HG03060 (cell line): ENCODE data around the gene PIAS1.

ENCODE experiments used
- ATAC-seq: cut with Tn5 transposase; IDR thresholded peaks from one replicate; pipeline ENCODE4 v1.9.1; 2021; ENCODE audit warnings: low read depth, moderate number of reproducible peaks; ENCODE audit not compliant: unreplicated experiment

Gene PIAS1

GRCh38 chr15:68061602-68062001 is 7.5 kb downstream of the PIAS1 start:
- ATAC-seq, result no peak

GRCh38 chr15:68062214-68062613 is 8.1 kb downstream of the PIAS1 start:
- ATAC-seq, result no peak

GRCh38 chr15:68062946-68063465 is 8.9 kb downstream of the PIAS1 start:
- ATAC-seq, result no peak

- ATAC-seq, result no peak
Measured at GRCh38 chr15:68063606-68064005, 9.5 kb downstream of the PIAS1 start.

DNA sequence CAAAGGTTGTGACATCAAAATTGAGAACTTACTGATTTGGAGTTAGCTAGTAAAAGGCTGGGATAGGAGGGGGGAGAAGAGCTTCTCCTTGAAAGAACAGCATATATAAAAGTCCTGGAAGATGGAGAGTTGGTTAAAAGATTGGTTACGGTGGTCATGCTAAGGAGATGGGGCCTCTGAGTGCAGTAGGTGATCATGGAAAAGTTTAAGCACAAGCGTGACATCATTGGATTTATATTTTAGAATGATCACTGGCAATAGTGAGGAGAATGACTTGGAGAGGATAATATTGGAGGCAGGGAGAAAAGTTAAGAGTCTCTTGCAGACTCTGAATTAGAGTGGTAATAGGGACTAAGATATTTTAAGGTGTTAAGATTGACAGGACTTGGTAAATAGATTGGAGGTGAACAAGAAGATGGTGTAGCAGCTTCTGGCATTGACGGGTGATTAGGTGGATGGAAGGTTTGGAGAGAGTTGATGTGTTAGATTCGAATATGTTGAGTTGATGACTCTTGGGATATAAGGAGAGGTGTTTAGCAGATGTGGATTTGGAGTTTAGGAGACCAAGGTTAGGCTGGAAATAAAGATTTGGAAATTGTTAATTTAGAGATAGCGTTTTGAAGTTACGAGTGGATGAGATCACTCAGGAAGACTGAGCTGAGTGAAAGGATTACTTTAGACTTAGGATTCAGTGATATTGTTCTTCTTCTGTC is 19.6 kb downstream of the PIAS1 start:
- no peak for ATAC-seq

DNA sequence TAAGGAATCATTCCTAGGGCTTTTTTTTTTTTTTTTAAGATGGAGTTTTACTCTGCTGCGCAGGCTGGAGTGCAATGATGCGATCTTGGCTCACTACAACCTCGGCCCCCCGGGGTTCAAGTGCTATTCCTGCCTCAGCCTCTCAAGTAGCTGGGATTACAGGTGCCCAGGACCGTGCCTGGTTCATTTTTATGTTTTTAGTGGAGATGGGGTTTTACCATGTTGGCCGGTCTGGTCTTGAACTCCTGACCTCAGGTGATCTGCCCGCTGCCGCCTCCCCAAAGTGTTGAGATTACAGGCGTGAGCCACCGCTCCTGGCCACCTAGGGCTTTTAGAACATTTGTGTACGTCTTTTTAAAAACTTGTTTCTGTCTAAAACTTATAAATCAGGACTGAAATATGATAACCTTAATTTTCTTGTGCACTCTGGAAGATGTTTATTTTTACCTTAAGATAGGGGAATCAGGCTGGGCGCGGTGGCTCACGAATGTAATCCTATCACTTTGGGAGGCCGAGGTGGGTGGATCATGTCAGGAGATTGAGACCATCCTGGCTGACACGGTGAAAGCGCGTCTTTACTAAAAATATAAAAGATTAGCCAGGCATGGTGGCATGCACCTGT is 21.8 kb downstream of the PIAS1 start:
- ATAC-seq, result no peak

GRCh38 chr15:68078365-68078764 is 24.2 kb downstream of the PIAS1 start:
- no peak for ATAC-seq

- ATAC-seq, result no peak
Measured at GRCh38 chr15:68080334-68080733, 26.2 kb downstream of the PIAS1 start.

- no peak for ATAC-seq
Measured at GRCh38 chr15:68080783-68081182, 26.7 kb downstream of the PIAS1 start.

GRCh38 chr15:68081869-68082505 is 27.9 kb downstream of the PIAS1 start:
- ATAC-seq, result no peak

DNA sequence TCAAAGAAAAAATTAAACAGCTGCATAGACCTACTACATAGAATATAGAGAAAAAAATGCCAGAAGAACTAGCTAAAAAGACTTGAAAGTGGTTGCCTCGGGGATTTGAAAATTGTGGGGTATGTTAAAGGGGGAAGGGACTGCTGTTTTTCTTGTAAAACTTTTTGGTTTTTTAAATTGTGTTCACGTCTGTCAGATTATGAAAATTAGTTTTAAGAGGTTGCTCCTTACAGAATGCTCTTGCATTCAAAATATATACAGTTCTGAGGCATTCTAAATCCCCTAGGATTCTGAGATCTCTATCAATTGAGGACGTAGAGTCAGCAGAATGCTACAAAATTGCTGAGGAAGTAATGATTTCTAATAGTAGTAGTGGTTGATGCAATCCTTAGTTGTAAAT is 28.6 kb downstream of the PIAS1 start:
- no peak for ATAC-seq

DNA sequence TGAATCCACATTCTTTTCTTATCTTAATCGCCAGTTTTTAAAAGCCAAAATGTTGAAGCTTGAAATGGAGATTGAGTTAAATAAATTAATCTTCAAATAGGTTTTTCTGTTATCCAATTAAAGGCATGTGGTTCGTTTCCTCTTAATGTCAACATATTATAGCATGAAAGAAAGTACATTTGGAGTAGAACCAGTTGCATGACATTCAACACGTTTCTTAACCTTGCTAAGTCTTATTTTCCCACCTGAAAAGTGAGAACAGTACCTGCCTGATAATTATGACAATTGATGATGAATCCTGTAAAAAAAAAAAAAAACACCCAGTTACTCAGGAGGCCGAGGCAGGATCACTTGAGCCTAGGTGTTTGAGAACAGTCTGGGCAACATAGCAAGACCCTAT is 29.3 kb downstream of the PIAS1 start:
- ATAC-seq, result no peak

GRCh38 chr15:68085052-68085451 is 30.9 kb downstream of the PIAS1 start:
- ATAC-seq, result no peak

DNA sequence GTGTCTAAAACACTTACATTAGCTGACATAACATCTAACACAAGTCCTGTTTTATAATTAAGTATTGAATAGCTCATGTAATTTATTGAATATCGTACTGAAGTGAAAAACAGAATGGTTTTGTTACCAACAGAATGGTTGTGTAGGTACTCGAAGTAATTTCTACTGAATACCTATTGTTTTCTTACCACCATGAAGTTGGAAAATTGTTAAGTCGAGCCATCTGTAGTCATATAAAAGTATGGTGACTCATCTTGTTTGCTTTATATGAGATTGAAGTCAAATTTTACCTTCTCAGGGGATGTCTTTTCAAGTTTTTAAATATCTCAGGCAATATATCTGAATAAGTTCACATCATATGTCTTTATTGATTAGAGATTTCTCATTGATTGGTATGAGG is 37.6 kb downstream of the PIAS1 start:
- ATAC-seq, result no peak

DNA sequence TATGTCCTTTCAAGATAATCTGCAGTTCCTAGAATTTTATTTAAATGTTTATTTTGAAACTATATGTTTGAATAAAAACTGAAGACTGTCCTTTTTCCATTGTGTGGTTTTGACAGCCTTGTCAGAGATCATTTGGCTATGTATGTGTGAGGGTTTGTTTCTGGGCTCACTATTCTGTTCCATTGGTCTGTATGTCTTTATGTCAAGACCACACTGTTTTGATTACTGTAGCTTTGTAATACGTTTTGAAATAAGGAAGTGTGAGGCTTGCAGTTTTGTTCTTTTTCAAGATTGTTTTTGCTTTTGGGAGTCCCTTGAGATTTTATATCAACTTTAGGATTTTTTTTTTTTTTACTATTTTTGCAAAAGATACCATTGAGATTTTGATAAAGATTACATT is 42.0 kb downstream of the PIAS1 start:
- ATAC-seq, result no peak

GRCh38 chr15:68097029-68097428 is 42.9 kb downstream of the PIAS1 start:
- no peak for ATAC-seq

DNA sequence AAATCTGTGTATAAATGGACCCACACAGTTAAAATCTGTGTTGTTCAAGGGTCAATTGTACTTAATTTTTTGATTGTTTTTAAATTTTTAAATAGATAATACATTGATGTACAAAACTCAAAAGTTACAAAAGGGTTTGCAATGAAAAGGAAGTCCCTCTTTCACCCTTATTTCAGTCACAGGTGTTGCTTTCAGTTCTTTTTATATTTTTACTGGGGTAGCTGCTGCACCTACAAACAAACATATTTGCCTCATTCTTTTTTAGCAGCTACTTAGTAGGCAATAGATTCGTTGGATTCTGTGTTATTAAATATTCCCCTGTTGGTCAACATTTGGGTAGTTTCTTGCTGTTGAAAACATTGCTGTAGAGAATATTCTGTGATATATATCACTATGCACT is 44.4 kb downstream of the PIAS1 start:
- no peak for ATAC-seq

GRCh38 chr15:68100194-68100593 is 46.1 kb downstream of the PIAS1 start:
- ATAC-seq, result no peak

DNA sequence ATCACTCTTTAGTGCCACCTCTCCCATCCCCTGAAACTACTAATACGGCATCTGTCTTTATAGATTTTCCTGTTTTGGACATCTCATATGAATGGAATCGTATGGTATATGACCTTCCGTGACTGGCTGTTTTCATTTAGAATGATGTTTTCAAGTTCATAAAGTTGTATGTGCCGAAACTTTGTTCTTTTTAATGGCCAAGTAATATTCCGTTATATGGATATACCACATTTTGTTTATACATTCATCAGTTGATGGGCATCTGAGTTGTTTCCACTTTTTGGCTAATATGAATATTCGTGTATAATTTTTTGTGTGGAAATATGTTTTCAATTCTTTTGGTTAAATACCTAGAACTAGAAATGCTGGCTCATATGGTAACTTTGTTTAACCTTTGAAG is 49.5 kb downstream of the PIAS1 start:
- no peak for ATAC-seq

DNA sequence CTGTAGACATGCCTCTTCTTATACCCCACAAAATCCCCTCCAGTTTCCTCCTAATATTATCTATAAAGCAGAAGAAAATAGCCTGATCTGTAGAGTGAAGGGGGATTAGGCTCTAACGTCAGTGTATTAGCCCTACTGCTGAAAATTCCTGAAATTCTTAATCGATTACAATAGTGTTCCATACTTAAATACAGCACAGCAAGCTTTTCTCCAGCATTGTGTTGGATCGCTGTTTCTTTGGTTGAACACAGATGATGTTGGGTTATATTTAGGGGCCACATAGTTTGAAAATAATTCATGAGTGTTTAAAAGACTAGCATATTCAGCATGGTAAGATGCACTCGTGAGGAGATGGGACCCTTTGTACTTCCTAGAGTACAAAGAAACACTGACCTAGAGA is 52.5 kb downstream of the PIAS1 start:
- ATAC-seq, result no peak

- no peak for ATAC-seq
Measured at GRCh38 chr15:68107142-68107541, 53.0 kb downstream of the PIAS1 start.

DNA sequence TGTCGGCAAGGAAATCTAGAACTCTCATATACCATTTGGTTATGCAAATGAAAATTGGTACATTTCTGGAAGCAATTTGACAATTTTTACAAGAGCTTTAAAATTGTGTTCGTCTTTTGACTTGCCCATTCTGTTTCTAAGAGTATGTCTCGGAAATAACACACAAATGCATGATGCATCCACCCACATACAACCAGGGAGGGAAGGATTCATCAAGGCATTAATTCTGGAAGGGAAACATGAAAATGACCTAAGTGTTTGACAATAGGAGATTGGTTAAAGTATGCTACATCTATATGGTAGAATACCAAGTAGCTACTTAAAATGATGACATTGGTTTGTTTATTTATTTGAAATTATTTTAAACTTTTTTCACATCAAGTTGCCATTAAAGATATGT is 58.6 kb downstream of the PIAS1 start:
- no peak for ATAC-seq
